HG03354 (cell line): ENCODE measurements around the gene AURKA.
"Not testable (repeated sequence)": the region's sequence is repeated elsewhere in the genome, so short reads cannot be mapped to it uniquely, and the experiment has no call there.

Source experiments
- ATAC-seq: cut with Tn5 transposase; IDR thresholded peaks from one replicate; pipeline ENCODE4 v1.9.1; 2021; ENCODE audit warnings: mild to moderate bottlenecking; ENCODE audit not compliant: unreplicated experiment, poor library complexity, severe bottlenecking

Gene AURKA

GRCh38 chr20:56393653-56394052 lies 1.6 kb upstream of the AURKA start:
- no peak for ATAC-seq

GRCh38 chr20:56392881-56393482 lies 967 bp upstream of the AURKA start:
- no peak for ATAC-seq

GRCh38 chr20:56391596-56392131 lies 351 bp downstream of the AURKA start:
- peak; percentile 45 for ATAC-seq

GRCh38 chr20:56391037-56391436 lies 978 bp downstream of the AURKA start:
- ATAC-seq = no peak

- ATAC-seq = not testable (repeated sequence)
Measured at GRCh38 chr20:56390396-56390795, 1.6 kb downstream of the AURKA start.

- ATAC-seq = no peak
Measured at GRCh38 chr20:56389807-56390206, 2.2 kb downstream of the AURKA start.

GRCh38 chr20:56388882-56389281 lies 3.1 kb downstream of the AURKA start:
- ATAC-seq = no peak

- no peak for ATAC-seq
Measured at GRCh38 chr20:56386219-56386618, 5.8 kb downstream of the AURKA start.

- no peak for ATAC-seq
Measured at GRCh38 chr20:56385130-56385529, 6.9 kb downstream of the AURKA start.

- no peak for ATAC-seq
Measured at GRCh38 chr20:56383334-56383733, 8.7 kb downstream of the AURKA start.

GRCh38 chr20:56382696-56383095 lies 9.3 kb downstream of the AURKA start:
- no peak for ATAC-seq

GRCh38 chr20:56381501-56381900 lies 10.5 kb downstream of the AURKA start:
- ATAC-seq = no peak

- ATAC-seq = no peak
Measured at GRCh38 chr20:56380375-56380774, 11.6 kb downstream of the AURKA start.

- no peak for ATAC-seq
Measured at GRCh38 chr20:56378386-56378785, 13.6 kb downstream of the AURKA start.

- no peak for ATAC-seq
Measured at GRCh38 chr20:56376331-56376730, 15.7 kb downstream of the AURKA start.

- peak; percentile 71 for ATAC-seq
Measured at GRCh38 chr20:56373942-56374341, 18.1 kb downstream of the AURKA start.

GRCh38 chr20:56372850-56373249 lies 19.2 kb downstream of the AURKA start:
- no peak for ATAC-seq

- ATAC-seq = no peak
Measured at GRCh38 chr20:56371977-56372376, 20.0 kb downstream of the AURKA start.

GRCh38 chr20:56369179-56369578 lies 22.8 kb downstream of the AURKA start:
- ATAC-seq = no peak

GRCh38 chr20:56368351-56369134 lies 23.5 kb downstream of the AURKA start:
- ATAC-seq = no peak

GRCh38 chr20:56363491-56363890 lies 28.5 kb downstream of the AURKA start:
- ATAC-seq = no peak
